ENCODE data around the gene TCEAL6.
A peak's percentile ranks its signal among the peaks of the same experiment; 100 is the strongest.
"Not testable (repeated sequence)": the region's sequence is repeated elsewhere in the genome, so short reads cannot be mapped to it uniquely, and the experiment has no call there.

The TCEAL6 gene

DNA sequence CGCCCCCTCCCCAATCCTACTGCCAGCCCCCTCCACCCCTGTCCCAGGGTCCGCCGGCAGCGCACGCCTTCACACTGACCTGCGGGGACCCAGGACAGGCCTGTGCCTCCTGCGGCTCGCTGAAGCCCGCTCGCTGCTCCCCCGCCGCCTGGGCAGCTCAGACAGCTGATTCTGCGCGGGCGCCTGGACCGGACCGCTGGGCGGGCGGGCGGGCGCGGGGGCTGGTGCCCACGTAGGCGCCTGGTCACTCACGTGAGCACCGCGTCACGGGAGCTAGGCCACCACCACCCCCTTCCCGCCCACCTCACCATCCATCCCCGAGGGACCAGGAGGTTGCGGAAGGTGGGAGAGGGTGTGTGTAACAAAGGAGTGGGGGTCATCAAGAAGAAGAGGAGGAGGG, at the start of gene TCEAL6:
TCEAL6 (minus strand) TSS at position 208 of the 400 bp plus-strand sequence.
- not testable (repeated sequence) for DNase-seq

DNA sequence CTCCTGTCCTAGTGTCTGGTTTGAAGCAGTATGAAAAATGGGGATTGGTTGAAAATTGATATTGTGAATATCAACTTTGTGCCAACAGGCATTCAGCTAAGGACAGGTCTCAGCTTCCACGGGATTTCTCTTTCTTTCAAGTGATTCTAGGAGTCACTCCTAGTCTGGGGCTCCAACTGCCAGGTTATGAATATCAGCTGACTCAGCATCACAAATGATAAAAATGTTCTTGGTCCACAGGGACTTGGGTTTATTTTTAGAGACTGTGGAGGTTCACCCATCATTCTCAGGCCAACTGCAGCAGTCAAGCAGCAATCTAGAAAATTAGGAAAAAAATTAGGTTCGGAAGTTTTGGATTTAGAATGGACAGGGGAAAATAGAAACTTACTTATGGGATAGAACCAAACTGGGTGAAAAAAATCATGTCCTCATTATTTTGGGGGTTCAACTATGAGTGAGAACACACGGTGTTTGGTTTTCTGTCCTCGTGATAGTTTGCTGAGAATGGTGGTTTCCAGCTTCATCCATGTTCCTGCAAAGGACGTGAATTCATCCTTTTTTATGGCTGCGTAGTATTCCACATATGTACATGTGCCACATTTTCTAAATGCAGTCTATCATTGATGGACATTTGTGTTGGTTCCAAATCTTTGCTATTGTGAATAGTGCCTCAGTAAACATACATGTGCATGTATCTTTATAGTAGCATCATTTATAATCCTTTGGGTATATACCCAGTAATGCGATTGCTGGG, 43.9 kb upstream of the TCEAL6 start:
- no peak for DNase-seq

DNA sequence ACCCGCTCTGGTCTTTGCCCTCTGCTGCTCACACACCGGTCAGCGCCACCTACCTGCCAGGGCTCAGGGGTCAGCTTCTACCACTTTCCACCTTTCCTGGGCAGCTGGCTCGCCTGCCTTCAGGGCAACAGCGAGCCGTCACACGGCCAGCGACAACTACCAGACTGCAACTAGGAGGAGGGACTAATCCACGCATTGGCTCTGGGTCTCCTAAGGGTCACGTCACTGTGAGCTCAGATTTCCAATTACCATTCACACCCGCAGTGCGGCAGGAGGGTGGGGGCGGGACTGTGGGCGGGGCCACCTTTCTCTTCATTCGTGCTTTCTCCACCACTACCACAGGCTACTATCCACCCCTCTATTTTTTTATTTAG, 13.5 kb upstream of the TCEAL6 start, which contains the start of gene BEX5:
BEX5 (minus strand) TSS at position 172 of the 374 bp plus-strand sequence. CDS start 1,712 bp downstream, outside the sequence.
- DNase-seq, result peak; percentile 50 to 60

DNA sequence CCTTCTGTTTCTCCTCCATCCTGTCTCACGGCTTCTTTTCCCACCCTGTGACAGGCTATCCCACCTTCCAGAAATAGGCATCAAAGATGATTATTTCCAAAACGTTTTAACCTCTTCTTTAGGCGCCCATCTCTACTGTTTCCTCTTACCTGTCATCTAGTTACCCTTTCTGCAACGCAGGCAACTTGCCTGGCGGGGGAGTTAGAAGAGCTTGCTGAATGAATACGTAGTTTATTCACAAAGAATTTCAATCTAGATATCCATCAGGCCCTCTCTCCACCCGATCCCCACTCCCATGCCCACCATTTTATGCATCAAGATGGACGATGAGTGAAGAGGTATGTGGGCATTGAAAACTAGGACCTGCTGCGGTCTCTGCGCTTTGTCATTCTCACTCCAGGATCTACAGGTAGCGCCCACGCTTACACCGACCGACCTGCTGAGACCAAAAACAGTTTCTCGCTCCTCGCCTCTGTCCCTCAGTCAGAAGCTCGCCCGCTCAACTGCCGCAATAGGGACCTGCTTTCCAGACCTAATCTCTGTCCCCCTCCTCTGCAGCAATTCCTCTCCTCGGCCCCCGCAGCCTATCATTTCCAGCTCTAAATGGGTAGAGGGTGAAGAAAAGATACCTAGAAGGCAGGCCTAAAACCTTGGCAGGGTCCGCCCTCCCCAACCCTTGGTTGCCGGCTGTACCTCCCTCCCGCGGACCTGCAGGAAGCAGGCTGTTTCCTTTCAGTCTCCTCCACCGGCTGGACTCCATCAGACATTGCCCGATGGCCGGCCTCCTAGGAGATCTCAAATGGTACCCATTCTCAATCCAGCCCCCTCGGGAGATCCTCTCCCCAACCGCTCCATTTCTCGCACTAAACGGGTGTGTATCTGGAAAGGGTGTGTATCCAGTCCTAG, 12.9 kb upstream of the TCEAL6 start:
- DNase-seq, result peak; percentile 47 to 51

DNA sequence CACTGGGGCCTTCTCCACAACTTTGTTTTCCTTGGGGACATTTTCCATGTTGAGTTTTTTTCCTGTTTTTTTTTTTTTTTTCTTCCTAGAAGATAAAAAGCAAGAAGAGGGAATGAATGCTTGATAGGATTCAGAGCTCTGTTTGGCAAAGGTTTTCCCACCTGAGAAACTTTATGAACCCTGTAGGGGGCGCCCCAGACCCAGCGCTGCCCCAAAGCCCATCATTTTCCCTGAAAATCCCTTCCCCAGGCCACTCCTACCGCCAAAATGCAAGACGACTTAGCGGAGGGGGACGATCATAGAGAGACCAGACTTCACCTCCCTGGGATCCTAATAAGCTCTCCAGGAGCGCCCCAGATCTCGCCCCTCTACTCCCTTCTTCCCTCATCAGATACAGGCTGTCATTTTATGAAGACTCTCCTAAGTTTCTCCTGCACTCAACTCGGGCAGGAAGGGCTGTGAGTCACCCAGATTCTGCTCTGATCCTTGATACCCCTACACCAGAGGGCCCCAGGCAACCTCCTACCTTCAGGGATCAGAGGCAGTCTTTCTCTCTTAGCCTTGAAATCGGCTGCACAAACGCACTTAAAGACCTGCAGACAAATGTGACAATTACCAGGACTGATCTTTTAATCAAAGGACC, 12.1 kb upstream of the TCEAL6 start:
- DNase-seq, result peak; percentile 25 to 26

DNA sequence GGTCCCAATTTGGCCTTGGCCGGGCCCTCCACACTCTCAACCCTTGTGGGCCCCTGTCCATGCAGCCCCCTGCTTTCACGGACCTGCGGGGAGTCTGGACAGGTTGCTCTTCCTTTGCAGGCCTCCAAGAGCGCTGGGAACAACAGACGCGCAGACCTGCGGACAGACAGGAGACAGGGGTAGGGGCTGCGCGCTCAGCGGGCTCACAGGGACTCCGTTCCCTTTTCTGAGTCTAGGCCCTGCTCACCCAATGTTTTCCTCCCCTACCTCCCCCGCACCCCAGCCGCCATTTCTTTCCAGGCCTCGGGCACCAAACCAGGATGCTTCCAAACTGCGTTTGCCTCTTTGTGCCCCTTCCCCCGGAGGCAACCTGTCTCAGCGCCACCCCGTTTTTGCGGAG, 650 bp downstream of the TCEAL6 start:
- DNase-seq, result not testable (repeated sequence)

DNA sequence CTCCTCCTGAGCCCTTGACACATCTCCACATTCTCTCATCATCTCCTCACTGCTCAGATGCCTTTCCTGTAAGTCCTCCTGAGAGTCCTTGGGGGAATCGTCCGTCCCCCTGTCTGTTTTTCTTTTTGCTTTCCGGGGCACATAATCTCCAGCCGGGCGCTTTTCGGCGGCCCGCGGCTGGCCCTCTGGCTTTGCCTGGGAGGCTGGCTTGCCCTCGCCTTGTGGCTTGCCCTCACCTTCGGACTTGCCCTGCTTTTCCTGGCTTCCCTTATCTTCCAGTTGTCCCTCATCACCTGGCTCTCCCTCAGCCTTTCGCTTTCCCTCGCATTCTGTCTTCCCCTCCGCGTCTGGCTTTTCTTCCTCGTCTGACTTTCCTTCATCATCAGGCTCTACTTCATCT, 1.4 kb downstream of the TCEAL6 start:
- not testable (repeated sequence) for DNase-seq

DNA sequence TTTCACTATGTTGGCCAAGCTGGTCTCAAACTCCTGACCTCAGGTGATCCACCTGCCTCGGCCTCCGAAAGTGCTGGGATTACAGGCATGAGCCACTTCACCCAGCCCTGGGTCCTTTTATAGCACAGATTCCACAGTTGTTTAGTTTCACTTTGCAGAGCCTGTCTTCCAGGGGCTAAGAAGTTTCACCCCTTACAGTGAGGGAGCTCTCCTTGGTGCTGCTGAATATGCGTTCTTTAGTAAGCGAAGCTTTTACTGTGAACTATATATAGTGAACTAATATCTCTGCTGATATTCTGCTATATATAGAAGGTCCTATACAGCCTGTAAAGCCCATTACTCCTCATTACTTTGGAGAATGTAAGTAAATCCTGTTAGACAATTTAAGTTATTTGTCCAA, 4.2 kb downstream of the TCEAL6 start:
- DNase-seq, result no peak

DNA sequence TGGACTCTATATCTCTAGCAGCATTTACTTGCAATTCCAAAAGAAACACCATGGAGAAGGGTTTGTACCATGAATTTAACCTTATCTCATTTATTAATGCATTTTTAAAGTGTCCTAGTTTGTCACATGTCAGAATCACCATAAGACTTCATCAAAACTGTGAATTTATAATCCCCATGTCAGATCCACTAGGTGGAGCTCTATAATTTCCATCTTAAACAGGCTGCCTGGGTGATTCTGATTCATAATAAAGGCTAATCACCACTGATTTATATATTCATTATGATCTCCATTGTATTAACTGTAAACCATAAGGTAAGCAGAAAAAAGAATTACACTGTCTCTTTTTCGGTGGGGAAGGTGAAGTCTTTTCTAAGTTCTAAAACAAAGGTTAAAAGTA, 12.8 kb downstream of the TCEAL6 start:
- no peak for DNase-seq

DNA sequence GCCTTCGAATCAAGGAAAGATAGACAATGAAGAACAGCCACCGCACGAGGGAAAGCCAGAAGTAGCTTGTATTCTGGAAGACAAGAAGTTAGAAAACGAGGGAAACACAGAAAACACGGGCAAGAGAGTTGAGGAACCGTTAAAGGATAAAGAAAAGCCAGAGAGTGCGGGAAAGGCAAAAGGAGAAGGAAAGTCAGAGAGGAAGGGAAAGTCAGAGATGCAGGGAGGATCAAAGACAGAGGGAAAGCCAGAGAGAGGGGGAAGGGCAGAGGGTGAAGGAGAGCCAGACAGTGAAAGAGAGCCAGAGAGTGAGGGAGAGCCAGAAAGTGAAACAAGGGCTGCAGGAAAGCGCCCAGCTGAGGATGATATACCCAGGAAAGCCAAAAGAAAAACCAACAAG, 15.4 kb downstream of the TCEAL6 start:
- DNase-seq, result no peak

DNA sequence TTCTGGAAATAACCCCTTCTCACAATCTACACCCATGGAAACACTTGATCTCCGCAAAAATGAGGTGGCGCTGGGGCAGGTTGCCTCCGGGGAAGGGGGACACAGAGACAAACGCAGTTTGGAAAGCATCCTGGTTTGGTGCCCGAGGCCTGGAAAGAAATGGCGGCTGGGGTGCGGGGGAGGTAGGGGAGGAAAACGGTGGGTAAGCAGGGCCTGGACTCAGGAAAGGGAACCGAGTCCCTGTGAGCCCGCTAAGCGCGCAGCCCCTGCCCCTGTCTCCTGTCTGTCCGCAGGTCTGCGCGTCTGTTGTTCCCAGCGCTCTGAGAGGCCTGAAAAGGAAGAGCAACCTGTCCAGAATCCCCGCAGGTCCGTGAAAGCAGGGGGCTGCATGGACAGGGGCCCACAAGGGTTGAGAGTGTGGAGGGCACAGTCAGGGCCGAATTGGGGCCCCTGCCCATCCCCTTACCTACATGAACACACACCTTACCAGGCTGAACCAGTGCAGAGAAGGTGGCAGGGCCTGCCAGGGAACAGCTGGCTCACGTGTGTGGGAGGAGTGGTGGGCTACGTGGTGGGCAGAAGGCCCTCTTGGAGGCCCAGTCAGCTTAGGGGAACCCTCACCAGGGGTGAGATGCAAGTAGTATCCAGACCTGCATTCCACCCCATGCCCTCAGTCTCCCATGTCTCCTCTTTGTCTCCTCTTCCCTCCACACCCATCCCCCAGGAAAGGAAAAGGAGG, 16.0 kb downstream of the TCEAL6 start:
- not testable (repeated sequence) for DNase-seq

DNA sequence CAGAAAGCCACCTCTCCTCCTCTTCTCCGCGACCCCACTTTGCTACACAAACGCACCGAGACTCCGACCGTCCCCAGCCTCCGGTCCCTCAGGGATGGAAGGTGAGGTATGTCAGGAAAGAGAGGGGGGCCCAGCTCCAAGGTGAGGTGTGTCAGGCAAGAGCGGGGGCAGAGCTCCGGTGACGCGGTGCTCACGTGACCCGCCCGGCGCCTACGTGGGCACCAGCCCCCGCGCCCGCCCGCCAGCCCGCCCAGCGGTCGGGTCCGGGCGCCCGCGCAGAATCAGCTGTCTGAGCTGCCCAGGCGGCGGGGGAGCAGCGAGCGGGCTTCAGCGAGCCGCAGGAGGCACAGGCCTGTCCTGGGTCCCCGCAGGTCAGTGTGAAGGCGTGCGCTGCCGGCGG, 16.8 kb downstream of the TCEAL6 start, which contains the start of gene TCEAL2:
TCEAL2 (plus strand) TSS at position 244 of the 400 bp plus-strand sequence. CDS start 1,152 bp downstream, outside the sequence.
- DNase-seq, result not testable (repeated sequence)

DNA sequence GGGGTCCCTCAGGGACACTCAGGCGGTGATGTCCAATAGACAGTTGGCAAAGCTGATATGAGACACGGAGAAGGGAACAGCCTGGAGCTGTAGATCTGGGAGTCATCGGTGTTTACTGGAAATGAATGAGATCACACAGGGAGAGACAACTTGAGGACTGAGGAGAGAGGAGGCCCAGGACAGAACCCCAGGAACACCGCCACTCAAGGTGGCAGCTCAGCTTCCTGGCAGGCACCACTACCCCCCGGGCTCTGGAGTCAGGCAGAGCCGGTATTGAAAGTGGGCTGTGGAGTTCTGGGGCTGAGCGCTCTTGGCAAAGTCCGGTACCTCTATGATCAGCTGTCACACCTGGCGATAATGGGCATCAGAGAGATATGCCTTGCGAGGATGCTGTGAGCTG, 17.3 kb downstream of the TCEAL6 start:
- DNase-seq, result not testable (repeated sequence)

DNA sequence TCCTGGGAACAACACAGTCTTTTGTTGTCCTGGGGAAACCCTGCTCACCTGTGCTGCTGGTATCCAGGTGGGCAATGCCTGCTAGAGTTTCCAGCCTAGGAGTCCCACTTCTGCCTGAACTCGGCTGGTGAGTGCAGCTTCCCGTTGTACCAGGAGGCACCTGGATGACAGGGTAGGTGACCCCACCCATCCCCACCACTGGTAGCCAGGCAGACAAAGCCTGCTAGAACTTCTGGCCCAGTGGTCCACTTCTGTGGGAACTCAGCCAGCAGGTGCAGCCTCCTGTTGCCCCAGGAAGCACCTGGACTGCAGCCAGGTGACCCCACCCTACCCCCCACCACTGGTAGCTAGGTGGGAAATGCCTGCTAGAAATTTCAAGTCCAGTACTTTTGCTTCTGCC, 26.5 kb downstream of the TCEAL6 start:
- DNase-seq, result no peak

DNA sequence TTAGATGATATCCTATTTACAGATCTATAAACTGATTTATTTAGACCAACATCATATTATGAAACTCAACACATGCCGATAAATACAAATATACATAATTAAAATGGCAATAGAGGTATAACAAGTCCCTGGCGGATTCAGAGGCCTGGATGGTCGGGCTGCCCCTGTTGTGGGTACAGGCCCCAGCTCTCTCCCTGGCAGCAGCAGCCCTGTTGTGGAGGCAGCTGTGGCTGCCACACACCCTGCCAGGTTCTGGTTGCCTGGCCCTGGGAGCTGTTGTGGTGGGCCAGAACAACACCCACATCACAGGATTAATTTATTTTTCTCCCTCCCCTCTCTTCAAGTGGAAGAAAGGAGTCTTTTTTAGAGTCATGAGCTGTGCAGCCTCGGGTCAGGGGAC, 28.9 kb downstream of the TCEAL6 start:
- no peak for DNase-seq
